Body of pancreas (tissue), 4 donors: Measurements from ENCODE around the gene GLRA1. TPM values are rescaled to one million over a fixed set of nuclear protein-coding genes. Genes with fewer than 3 reads are reported as not detected.

Source experiments
- ATAC-seq: fragments of 150-250 bp; one replicate; pipeline ENCODE4 v1.9.1; 2016
- DNase-seq, 4 donors: peaks; one replicate each; pipeline ENCODE4 v3.0.0-alpha.2; 2019
- H3K27ac ChIP-seq, 4 donors: fragments of 200-600 bp; sonication (generic); 1 replicate in 3 of 4; 2 replicates in 1 of 4; pipeline versions ENCODE4 v1.5.1 to v1.6.1; 2016 to 2019; ENCODE audit warnings: mild to moderate bottlenecking in 1 of 4, mixed read lengths in 1 of 4, moderate library complexity in 1 of 4
- H3K27me3 ChIP-seq, 2 donors: fragments of 200-600 bp; sonication (generic); one replicate each; pipeline ENCODE4 v1.6.0; 2016; ENCODE audit warnings: mild to moderate bottlenecking in 1 of 2
- H3K36me3 ChIP-seq, 2 donors: fragments of 200-600 bp; sonication (generic); replicated peaks in 1 of 2; 2 replicates each; pipeline ENCODE4 v1.5.1; 2016; ENCODE audit warnings: low read depth in 2 of 2; ENCODE audit not compliant: insufficient read depth in 1 of 2
- H3K4me1 ChIP-seq: fragments of 200-600 bp; sonication (generic); one replicate; pipeline ENCODE4 v1.6.0; 2016
- H3K4me3 ChIP-seq, 2 donors: fragments of 200-600 bp; sonication (generic); 1 replicate in 1 of 2; 2 replicates in 1 of 2; pipeline ENCODE4 v1.5.1; 2016 to 2019
- H3K9me3 ChIP-seq, 3 donors: fragments of 200-600 bp; sonication (generic); 1 replicate in 2 of 3; 2 replicates in 1 of 3; pipeline ENCODE4 v1.5.1; 2016
- POLR2A ChIP-seq, 3 donors: fragments of 450-650 bp; IDR thresholded peaks; one replicate each; pipeline ENCODE4 v1.6.1; 2016; ENCODE audit warnings: antibody characterized with exemption in 3 of 3, mild to moderate bottlenecking in 2 of 3
- WGBS, 2 donors: methylation state at CpG; one replicate each; pipeline ENCODE4 v1.1.5; 2017; 5-methylcytosine and 5-hydroxymethylcytosine counted together
- intact Hi-C: fragments of 100-400 bp; cut with DNase I; formaldehyde crosslinking; loops from one replicate; pipeline ENCODE4 v1.15.1; 2023
- total RNA-seq, 2 donors: library from RNA; depleted of rRNA; stranded (reverse); fragments of >200 nt; gene quantifications; one replicate each; pipeline ENCODE4 v1.1.0, GENCODE V29; 2016
- TF ChIP-seq, protein P1 (sequence below), 7 experiments: fragments of 450-650 bp in 4 of 7; fragments of 200-600 bp in 3 of 7; sonication (generic) in 3 of 7; IDR thresholded peaks; one replicate each; pipeline ENCODE4 v1.5.1; 2016 to 2019; ENCODE audit warnings: antibody characterized with exemption in 7 of 7

The GLRA1 gene
- total RNA-seq, 2 donors from 2014 or later, result not detected

DNA sequence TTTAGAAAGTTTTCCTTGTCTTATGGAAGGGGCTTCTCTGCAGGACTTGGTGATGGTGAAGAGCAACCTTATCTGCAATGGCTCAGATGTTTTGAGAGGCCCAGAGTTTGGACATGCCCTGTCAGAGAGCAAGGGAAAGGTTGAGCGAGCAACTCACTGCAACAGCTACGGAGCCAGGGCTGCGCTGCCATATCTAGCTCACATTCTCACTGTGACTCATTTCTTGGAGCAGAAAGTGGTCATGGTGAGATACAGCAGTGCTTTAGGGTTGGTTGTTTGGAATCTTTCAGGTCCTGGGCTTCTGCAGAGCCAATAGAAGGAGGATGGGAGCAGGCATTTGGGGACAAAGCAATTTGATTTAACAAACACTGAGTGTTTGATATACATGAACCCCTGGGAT, 12.3 kb downstream of the GLRA1 start:
- intact Hi-C loops, result no loop called here
- no peak for DNase-seq
- no peak for ATAC-seq
- no peak for TF ChIP-seq POLR2A (IDR thresholded peaks at IDR 0.05)
- TF ChIP-seq, protein P1, sequence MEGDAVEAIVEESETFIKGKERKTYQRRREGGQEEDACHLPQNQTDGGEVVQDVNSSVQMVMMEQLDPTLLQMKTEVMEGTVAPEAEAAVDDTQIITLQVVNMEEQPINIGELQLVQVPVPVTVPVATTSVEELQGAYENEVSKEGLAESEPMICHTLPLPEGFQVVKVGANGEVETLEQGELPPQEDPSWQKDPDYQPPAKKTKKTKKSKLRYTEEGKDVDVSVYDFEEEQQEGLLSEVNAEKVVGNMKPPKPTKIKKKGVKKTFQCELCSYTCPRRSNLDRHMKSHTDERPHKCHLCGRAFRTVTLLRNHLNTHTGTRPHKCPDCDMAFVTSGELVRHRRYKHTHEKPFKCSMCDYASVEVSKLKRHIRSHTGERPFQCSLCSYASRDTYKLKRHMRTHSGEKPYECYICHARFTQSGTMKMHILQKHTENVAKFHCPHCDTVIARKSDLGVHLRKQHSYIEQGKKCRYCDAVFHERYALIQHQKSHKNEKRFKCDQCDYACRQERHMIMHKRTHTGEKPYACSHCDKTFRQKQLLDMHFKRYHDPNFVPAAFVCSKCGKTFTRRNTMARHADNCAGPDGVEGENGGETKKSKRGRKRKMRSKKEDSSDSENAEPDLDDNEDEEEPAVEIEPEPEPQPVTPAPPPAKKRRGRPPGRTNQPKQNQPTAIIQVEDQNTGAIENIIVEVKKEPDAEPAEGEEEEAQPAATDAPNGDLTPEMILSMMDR (IDR thresholded peaks at IDR 0.05), result no peak
- no peaks in the 10 kb centered on the region for H3K9me3 ChIP-seq
- H3K4me3 ChIP-seq, result no peak overlapping the region
- no peak overlapping the region for H3K27ac ChIP-seq
- H3K36me3 ChIP-seq, result no peaks in the 10 kb centered on the region
- WGBS, 2 donors, result 57 to 73% methylated on average over 3 of the region's 3 CpGs
- H3K27me3 ChIP-seq, result no peaks in the 10 kb centered on the region
- no peaks in the 10 kb centered on the region for H3K4me1 ChIP-seq

DNA sequence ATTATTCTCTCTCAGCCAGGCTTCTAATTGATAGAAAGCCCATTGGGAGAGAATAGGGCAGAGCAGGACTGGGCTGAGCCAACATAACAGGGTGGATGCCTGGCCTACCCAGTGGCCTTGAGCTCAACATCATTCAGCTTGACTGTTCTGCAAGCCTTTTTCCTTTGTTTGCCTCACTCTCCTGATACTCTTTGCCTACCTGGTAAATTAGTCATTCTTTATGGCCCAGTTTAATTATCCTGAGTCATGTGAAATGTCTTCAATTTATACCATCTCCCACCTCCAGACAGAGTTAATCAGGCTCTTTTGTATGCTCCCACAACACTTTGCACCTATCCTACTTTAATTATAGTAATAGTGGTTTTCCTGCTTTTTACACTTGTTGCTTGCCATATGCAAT, 13.6 kb downstream of the GLRA1 start:
- no peak overlapping the region for H3K4me3 ChIP-seq

DNA sequence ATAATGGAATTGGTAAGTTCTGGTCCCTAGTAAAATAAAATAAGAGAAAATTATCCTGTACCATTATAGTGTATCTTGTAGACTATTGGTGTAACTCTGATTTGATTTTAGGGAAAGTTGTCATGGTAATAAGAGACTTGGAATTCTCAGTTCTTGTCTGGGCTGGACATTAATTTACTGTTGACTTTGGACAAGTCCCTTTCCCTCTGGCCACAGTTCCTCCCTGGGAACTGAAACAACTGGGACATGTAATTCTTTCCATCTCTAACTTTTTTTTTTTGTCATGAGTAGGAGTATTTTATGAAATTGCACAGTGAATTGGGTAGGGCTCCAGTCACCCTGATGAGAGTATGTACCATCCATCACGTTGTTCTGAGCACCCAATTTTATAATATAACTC, 15.0 kb downstream of the GLRA1 start:
- DNase-seq (no peak), ATAC-seq (no peak)
- Histone ChIP-seq H3K27me3 (no peaks in the 10 kb centered on the region), H3K36me3 (no peaks in the 10 kb centered on the region), H3K9me3 (no peaks in the 10 kb centered on the region), H3K4me3 (no peak overlapping the region), H3K27ac (no peak overlapping the region), H3K4me1 (no peaks in the 10 kb centered on the region)
- WGBS, 2 donors, result 56% methylated on average over 1 of the region's 1 CpG
- intact Hi-C loops, result no loop called here
- TF ChIP-seq, protein P1 (IDR thresholded peaks at IDR 0.05), result no peak
- no peak for TF ChIP-seq POLR2A (IDR thresholded peaks at IDR 0.05)

More for the DNA sequence above, 13.6 kb downstream of the GLRA1 start:
- Histone ChIP-seq H3K27me3 (no peaks in the 10 kb centered on the region), H3K36me3 (no peaks in the 10 kb centered on the region), H3K27ac (no peak overlapping the region), H3K4me1 (no peaks in the 10 kb centered on the region), H3K9me3 (no peaks in the 10 kb centered on the region)
- no peak for TF ChIP-seq POLR2A (IDR thresholded peaks at IDR 0.05)
- TF ChIP-seq, protein P1 (IDR thresholded peaks at IDR 0.05), result no peak
- DNase-seq (no peak), ATAC-seq (no peak)
- intact Hi-C loops, result no loop called here

DNA sequence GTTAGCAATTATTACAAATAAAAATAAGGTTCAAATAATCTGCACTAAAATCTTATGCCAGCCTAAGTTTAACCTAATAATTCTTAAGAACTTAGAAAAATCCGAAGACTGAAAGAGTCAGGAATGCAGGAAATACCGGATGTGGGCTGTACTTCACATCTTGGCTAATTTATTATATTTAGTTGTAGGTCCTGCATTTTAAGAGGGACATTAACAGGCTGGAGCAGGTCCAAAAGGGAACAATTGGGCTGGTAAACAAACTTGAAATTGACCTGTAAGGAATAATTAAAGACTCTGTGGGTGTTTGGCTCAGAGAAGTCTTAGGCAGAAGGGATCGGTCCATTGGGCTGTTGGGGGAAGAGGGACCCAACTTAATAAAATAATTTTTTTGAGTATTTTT, 18.4 kb downstream of the GLRA1 start:
- no peaks in the 10 kb centered on the region for H3K9me3 ChIP-seq
- TF ChIP-seq, protein P1 (IDR thresholded peaks at IDR 0.05), result no peak
- TF ChIP-seq POLR2A (IDR thresholded peaks at IDR 0.05), result no peak
- intact Hi-C loops, result no loop called here
- H3K4me1 ChIP-seq, result no peaks in the 10 kb centered on the region
- DNase-seq (no peak), ATAC-seq (no peak)
- H3K4me3 ChIP-seq, result no peak overlapping the region
- no peak overlapping the region for H3K27ac ChIP-seq
- H3K36me3 ChIP-seq, result no peaks in the 10 kb centered on the region
- H3K27me3 ChIP-seq, result no peaks in the 10 kb centered on the region
- WGBS, 2 donors, result 54 to 55% methylated on average over 3 of the region's 3 CpGs

DNA sequence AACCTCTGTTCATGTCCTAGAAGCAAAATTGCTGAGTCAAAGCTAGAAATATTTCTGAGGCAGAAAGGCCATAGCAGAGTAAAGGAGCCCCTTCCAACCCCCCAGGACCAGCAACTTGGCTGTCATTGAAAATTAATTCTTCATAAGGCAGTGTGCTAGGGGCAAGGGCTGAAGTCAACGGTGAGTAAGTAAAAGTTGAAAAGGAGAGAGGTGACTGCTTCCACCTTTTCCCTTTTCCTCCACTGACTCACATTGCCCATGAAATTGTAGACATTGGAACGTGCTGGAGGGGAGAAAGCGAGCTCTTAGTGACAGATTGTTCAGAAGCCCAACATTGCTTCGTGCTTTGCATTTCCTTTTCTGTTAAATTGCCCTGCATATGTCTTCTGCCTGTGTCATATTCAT, 19.1 kb downstream of the GLRA1 start:
- H3K27ac ChIP-seq, result no peak overlapping the region
- 38 to 51% methylated on average over 4 of the region's 4 CpGs for WGBS, 2 donors
- DNase-seq, result no peak
- no peaks in the 10 kb centered on the region for H3K4me1 ChIP-seq
- TF ChIP-seq POLR2A (IDR thresholded peaks at IDR 0.05), result no peak
- TF ChIP-seq, protein P1 (IDR thresholded peaks at IDR 0.05), result no peak
- intact Hi-C loops, result no loop called here
- no peak for ATAC-seq
- H3K36me3 ChIP-seq, result no peaks in the 10 kb centered on the region
- no peak overlapping the region for H3K4me3 ChIP-seq
- H3K27me3 ChIP-seq, result no peaks in the 10 kb centered on the region
- no peaks in the 10 kb centered on the region for H3K9me3 ChIP-seq
